ENCODE results near the gene NRTN. TPM values are rescaled to one million over a fixed set of nuclear protein-coding genes. Genes with fewer than 3 reads are reported as not detected.

The NRTN gene
- total and polyA plus RNA-seq, 4 donors, result 1.3 to 5.3 (median 3.5) TPM

DNA sequence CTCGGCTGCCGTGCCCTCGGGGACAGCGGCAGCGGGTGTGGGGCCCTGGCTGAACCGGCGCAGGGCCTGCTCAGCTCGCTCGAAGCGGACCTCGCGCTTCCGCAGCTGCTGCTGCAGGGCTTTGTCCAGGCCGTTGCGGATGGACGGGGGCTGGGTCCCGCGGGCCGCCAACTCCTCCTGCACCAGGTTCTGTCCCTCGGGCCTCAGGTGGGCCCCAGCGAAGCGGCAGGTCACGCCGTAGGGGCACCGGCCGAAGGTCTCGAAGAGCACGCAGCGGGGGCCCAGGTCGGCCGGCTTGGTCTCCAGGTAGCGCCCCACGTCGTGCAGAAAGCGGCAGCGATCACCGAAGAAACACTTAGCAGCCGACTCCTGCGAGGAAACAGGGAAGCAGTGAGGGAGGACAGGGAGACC is 15.5 kb upstream of the NRTN start:
- Histone ChIP-seq H3K9me3 (ENCODE audit: control insufficient read depth in 4 of 4, low read length in 3 of 4) (no peaks in the 10 kb centered on the region), H3K27me3 (ENCODE audit: control insufficient read depth in 4 of 4, insufficient read depth in 4 of 4, low read length in 3 of 4) (no peaks in the 10 kb centered on the region), H3K36me3 (ENCODE audit: control insufficient read depth in 4 of 4, insufficient read depth in 3 of 4, low read depth in 1 of 4, low read length in 3 of 4) (peaks cover 8 to 54% (median 32%) of the 10 kb centered on the region in 4 donors), H3K4me3 (ENCODE audit: low read depth in 1 of 3, low read length in 3 of 3) (no peak overlapping the region), H3K9ac (ENCODE audit: low read depth in 1 of 2, low read length in 2 of 2) (no peak overlapping the region), H3K27ac (ENCODE audit: low read depth in 1 of 2, low read length in 2 of 2) (no peak overlapping the region), H3K4me1 (ENCODE audit: control insufficient read depth in 4 of 4, insufficient read depth in 4 of 4, low read length in 3 of 4) (peaks cover 0 to 17% (median 8%) of the 10 kb centered on the region in 4 donors)
- TF ChIP-seq, protein P1, sequence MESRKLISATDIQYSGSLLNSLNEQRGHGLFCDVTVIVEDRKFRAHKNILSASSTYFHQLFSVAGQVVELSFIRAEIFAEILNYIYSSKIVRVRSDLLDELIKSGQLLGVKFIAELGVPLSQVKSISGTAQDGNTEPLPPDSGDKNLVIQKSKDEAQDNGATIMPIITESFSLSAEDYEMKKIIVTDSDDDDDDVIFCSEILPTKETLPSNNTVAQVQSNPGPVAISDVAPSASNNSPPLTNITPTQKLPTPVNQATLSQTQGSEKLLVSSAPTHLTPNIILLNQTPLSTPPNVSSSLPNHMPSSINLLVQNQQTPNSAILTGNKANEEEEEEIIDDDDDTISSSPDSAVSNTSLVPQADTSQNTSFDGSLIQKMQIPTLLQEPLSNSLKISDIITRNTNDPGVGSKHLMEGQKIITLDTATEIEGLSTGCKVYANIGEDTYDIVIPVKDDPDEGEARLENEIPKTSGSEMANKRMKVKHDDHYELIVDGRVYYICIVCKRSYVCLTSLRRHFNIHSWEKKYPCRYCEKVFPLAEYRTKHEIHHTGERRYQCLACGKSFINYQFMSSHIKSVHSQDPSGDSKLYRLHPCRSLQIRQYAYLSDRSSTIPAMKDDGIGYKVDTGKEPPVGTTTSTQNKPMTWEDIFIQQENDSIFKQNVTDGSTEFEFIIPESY (IDR thresholded peaks at IDR 0.05), result no peak
- TF ChIP-seq FOXA1 (IDR thresholded peaks at IDR 0.05), result no peak
- TF ChIP-seq, protein P2, sequence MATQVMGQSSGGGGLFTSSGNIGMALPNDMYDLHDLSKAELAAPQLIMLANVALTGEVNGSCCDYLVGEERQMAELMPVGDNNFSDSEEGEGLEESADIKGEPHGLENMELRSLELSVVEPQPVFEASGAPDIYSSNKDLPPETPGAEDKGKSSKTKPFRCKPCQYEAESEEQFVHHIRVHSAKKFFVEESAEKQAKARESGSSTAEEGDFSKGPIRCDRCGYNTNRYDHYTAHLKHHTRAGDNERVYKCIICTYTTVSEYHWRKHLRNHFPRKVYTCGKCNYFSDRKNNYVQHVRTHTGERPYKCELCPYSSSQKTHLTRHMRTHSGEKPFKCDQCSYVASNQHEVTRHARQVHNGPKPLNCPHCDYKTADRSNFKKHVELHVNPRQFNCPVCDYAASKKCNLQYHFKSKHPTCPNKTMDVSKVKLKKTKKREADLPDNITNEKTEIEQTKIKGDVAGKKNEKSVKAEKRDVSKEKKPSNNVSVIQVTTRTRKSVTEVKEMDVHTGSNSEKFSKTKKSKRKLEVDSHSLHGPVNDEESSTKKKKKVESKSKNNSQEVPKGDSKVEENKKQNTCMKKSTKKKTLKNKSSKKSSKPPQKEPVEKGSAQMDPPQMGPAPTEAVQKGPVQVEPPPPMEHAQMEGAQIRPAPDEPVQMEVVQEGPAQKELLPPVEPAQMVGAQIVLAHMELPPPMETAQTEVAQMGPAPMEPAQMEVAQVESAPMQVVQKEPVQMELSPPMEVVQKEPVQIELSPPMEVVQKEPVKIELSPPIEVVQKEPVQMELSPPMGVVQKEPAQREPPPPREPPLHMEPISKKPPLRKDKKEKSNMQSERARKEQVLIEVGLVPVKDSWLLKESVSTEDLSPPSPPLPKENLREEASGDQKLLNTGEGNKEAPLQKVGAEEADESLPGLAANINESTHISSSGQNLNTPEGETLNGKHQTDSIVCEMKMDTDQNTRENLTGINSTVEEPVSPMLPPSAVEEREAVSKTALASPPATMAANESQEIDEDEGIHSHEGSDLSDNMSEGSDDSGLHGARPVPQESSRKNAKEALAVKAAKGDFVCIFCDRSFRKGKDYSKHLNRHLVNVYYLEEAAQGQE (IDR thresholded peaks at IDR 0.05), result no peak
- no peak for TF ChIP-seq JUND (IDR thresholded peaks at IDR 0.05)
- no peak for TF ChIP-seq HNF4G (IDR thresholded peaks at IDR 0.05)
- TF ChIP-seq, protein P3, sequence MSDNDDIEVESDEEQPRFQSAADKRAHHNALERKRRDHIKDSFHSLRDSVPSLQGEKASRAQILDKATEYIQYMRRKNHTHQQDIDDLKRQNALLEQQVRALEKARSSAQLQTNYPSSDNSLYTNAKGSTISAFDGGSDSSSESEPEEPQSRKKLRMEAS (IDR thresholded peaks at IDR 0.05), result no peak
- no peak for TF ChIP-seq RXRA (IDR thresholded peaks at IDR 0.05)
- no peak for TF ChIP-seq RAD21 (IDR thresholded peaks at IDR 0.05)
- TF ChIP-seq GABPA (IDR thresholded peaks at IDR 0.05 in 1 of 2, conservative IDR thresholded peaks at IDR 0.05 in 1 of 2), result no peak
- TF ChIP-seq YY1 (IDR thresholded peaks at IDR 0.05), result no peak
- TF ChIP-seq, protein P4, sequence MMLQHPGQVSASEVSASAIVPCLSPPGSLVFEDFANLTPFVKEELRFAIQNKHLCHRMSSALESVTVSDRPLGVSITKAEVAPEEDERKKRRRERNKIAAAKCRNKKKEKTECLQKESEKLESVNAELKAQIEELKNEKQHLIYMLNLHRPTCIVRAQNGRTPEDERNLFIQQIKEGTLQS (IDR thresholded peaks at IDR 0.05), result no peak
- no peak for TF ChIP-seq SP1 (IDR thresholded peaks at IDR 0.05)
- no peak for TF ChIP-seq EGR1 (IDR thresholded peaks at IDR 0.05; ENCODE audit: low read depth in 2 of 2)
- TF ChIP-seq FOXA2 (IDR thresholded peaks at IDR 0.05), result no peak
- no peak for TF ChIP-seq TAF1 (conservative IDR thresholded peaks at IDR 0.05)
- TF ChIP-seq, protein P5, sequence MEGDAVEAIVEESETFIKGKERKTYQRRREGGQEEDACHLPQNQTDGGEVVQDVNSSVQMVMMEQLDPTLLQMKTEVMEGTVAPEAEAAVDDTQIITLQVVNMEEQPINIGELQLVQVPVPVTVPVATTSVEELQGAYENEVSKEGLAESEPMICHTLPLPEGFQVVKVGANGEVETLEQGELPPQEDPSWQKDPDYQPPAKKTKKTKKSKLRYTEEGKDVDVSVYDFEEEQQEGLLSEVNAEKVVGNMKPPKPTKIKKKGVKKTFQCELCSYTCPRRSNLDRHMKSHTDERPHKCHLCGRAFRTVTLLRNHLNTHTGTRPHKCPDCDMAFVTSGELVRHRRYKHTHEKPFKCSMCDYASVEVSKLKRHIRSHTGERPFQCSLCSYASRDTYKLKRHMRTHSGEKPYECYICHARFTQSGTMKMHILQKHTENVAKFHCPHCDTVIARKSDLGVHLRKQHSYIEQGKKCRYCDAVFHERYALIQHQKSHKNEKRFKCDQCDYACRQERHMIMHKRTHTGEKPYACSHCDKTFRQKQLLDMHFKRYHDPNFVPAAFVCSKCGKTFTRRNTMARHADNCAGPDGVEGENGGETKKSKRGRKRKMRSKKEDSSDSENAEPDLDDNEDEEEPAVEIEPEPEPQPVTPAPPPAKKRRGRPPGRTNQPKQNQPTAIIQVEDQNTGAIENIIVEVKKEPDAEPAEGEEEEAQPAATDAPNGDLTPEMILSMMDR (IDR thresholded peaks at IDR 0.05; ENCODE audit: low read depth, low read length, missing input control), result no peak
- no peak for DNase-seq (ENCODE audit: low spot score)
- 96% methylated on average over 39 of the region's 39 CpGs for WGBS

All from liver (tissue), 9 donors.